Adipocyte (in vitro differentiated cells): Measurements from ENCODE around the gene CDX2.
"Not testable (repeated sequence)": the region's sequence is repeated elsewhere in the genome, so short reads cannot be mapped to it uniquely, and the experiment has no call there.

Experiments
- DNase-seq: peaks from one replicate; pipeline ENCODE4 v3.0.0-alpha.2; 2015; ENCODE audit warnings: low read depth
- H3K27me3 ChIP-seq: replicated peaks from 2 replicates; pipeline ENCODE4 v1.7.0; 2013; ENCODE audit warnings: mild to moderate bottlenecking, low read length, moderate library complexity; ENCODE audit not compliant: control insufficient read depth, insufficient read depth
- H3K36me3 ChIP-seq: 2 replicates; pipeline ENCODE4 v1.7.0; 2013; ENCODE audit warnings: low read length, mild to moderate bottlenecking, moderate library complexity; ENCODE audit not compliant: control insufficient read depth, insufficient read depth, severe bottlenecking
- H3K4me1 ChIP-seq: 2 replicates; pipeline ENCODE4 v1.7.0; 2013; ENCODE audit warnings: mild to moderate bottlenecking, low read length, moderate library complexity; ENCODE audit not compliant: control insufficient read depth, insufficient read depth
- H3K4me3 ChIP-seq: 2 replicates; pipeline ENCODE4 v1.7.0; 2013; ENCODE audit warnings: mild to moderate bottlenecking, low read length, moderate library complexity
- H3K9ac ChIP-seq: 2 replicates; pipeline ENCODE4 v1.7.0; 2013; ENCODE audit warnings: mild to moderate bottlenecking, low read length, moderate library complexity
- H3K9me3 ChIP-seq: 2 replicates; pipeline ENCODE4 v1.7.0; 2013; ENCODE audit warnings: mild to moderate bottlenecking, low read length, moderate library complexity; ENCODE audit not compliant: control insufficient read depth

Gene CDX2

GRCh38 chr13:27968316-27969081 is 616 bp downstream of the CDX2 start:
- DNase-seq = no peak
- H3K4me3 ChIP-seq = no peak overlapping the region
- H3K4me1 ChIP-seq = no peaks in the 10 kb centered on the region
- H3K9ac ChIP-seq = no peak overlapping the region
- H3K9me3 ChIP-seq = no peaks in the 10 kb centered on the region
- H3K27me3 ChIP-seq = peaks cover 82% of the 10 kb centered on the region
- H3K36me3 ChIP-seq = no peaks in the 10 kb centered on the region

GRCh38 chr13:27967736-27968315 is 1.3 kb downstream of the CDX2 start:
- Histone ChIP-seq H3K27me3 (peaks cover 88% of the 10 kb centered on the region), H3K9ac (no peak overlapping the region), H3K4me1 (no peaks in the 10 kb centered on the region), H3K9me3 (no peaks in the 10 kb centered on the region), H3K4me3 (no peak overlapping the region), H3K36me3 (no peaks in the 10 kb centered on the region)
- no peak for DNase-seq

GRCh38 chr13:27967203-27967735 is 1.8 kb downstream of the CDX2 start:
- H3K36me3 ChIP-seq = no peaks in the 10 kb centered on the region
- no peak overlapping the region for H3K9ac ChIP-seq
- H3K4me1 ChIP-seq = no peaks in the 10 kb centered on the region
- H3K9me3 ChIP-seq = no peaks in the 10 kb centered on the region
- DNase-seq = no peak
- H3K4me3 ChIP-seq = no peak overlapping the region
- peaks cover 91% of the 10 kb centered on the region for H3K27me3 ChIP-seq

- no peaks in the 10 kb centered on the region for H3K4me1 ChIP-seq
- H3K4me3 ChIP-seq = no peak overlapping the region
- DNase-seq = no peak
- H3K36me3 ChIP-seq = no peaks in the 10 kb centered on the region
- H3K9me3 ChIP-seq = no peaks in the 10 kb centered on the region
- no peak overlapping the region for H3K9ac ChIP-seq
- H3K27me3 ChIP-seq = peaks cover 87% of the 10 kb centered on the region
These were observed 2.4 kb downstream of the CDX2 start for GRCh38 chr13:27966641-27967202.

- Histone ChIP-seq H3K27me3 (peaks cover 80% of the 10 kb centered on the region), H3K9me3 (no peaks in the 10 kb centered on the region), H3K36me3 (no peaks in the 10 kb centered on the region), H3K4me3 (no peak overlapping the region), H3K9ac (no peak overlapping the region), H3K4me1 (no peaks in the 10 kb centered on the region)
- no peak for DNase-seq
These were observed 3.1 kb downstream of the CDX2 start for GRCh38 chr13:27965740-27966640.

- Histone ChIP-seq H3K4me1 (peaks cover 4% of the 10 kb centered on the region), H3K4me3 (no peak overlapping the region), H3K9me3 (no peaks in the 10 kb centered on the region), H3K27me3 (peaks cover 77% of the 10 kb centered on the region), H3K9ac (no peak overlapping the region), H3K36me3 (no peaks in the 10 kb centered on the region)
- DNase-seq = no peak
These were observed 3.8 kb downstream of the CDX2 start for GRCh38 chr13:27965343-27965739.

GRCh38 chr13:27964741-27965323 is 4.3 kb downstream of the CDX2 start:
- Histone ChIP-seq H3K27me3 (peaks cover 77% of the 10 kb centered on the region), H3K4me1 (peaks cover 7% of the 10 kb centered on the region), H3K4me3 (no peak overlapping the region), H3K36me3 (no peaks in the 10 kb centered on the region), H3K9ac (no peak overlapping the region), H3K9me3 (no peaks in the 10 kb centered on the region)
- no peak for DNase-seq

- not testable (repeated sequence) for H3K9ac ChIP-seq, H3K4me3 ChIP-seq, H3K4me1 ChIP-seq, H3K36me3 ChIP-seq, DNase-seq, H3K9me3 ChIP-seq
- peaks cover 77% of the 10 kb centered on the region for H3K27me3 ChIP-seq
These were observed 4.9 kb downstream of the CDX2 start for GRCh38 chr13:27964206-27964605.

GRCh38 chr13:27963491-27963890 is 5.6 kb downstream of the CDX2 start:
- no peak overlapping the region for H3K9ac ChIP-seq
- no peak overlapping the region for H3K4me3 ChIP-seq
- peaks cover 79% of the 10 kb centered on the region for H3K27me3 ChIP-seq
- H3K36me3 ChIP-seq = no peaks in the 10 kb centered on the region
- DNase-seq = no peak
- peaks cover 7% of the 10 kb centered on the region for H3K4me1 ChIP-seq
- no peaks in the 10 kb centered on the region for H3K9me3 ChIP-seq

- Histone ChIP-seq H3K4me3 (no peak overlapping the region), H3K4me1 (peaks cover 7% of the 10 kb centered on the region), H3K27me3 (peaks cover 78% of the 10 kb centered on the region), H3K9ac (no peak overlapping the region), H3K9me3 (no peaks in the 10 kb centered on the region), H3K36me3 (no peaks in the 10 kb centered on the region)
- DNase-seq = no peak
These were observed 6.1 kb downstream of the CDX2 start for GRCh38 chr13:27962982-27963381.
